Measurements from ENCODE around the gene RNLS.

Gene RNLS

GRCh38 chr10:88249450-88249849 lies 333.7 kb downstream of the RNLS start:
- TF ChIP-seq RARB (CRISPR knock-in tag; IDR thresholded peaks at IDR 0.05) (no peak), OSR1 (CRISPR knock-in tag; IDR thresholded peaks at IDR 0.05) (no peak), PPARA (CRISPR knock-in tag; IDR thresholded peaks at IDR 0.05; ENCODE audit: borderline replicate concordance) (no peak), ZFP30 (CRISPR knock-in tag; IDR thresholded peaks at IDR 0.05) (no peak), TOX (CRISPR knock-in tag; IDR thresholded peaks at IDR 0.05; ENCODE audit: borderline replicate concordance) (no peak), CSRNP3 (CRISPR knock-in tag; IDR thresholded peaks at IDR 0.05) (no peak), BACH2 (CRISPR knock-in tag; IDR thresholded peaks at IDR 0.05; ENCODE audit: borderline replicate concordance) (no peak), TCF4 (CRISPR knock-in tag; IDR thresholded peaks at IDR 0.05; ENCODE audit: borderline replicate concordance) (no peak)

GRCh38 chr10:88246675-88247074 lies 336.4 kb downstream of the RNLS start:
- no peak for ATAC-seq
- TF ChIP-seq GLIS3 (CRISPR knock-in tag; IDR thresholded peaks at IDR 0.05) = no peak
- no peak for TF ChIP-seq PATZ1 (CRISPR knock-in tag; IDR thresholded peaks at IDR 0.05; ENCODE audit: borderline replicate concordance)
- no peak for TF ChIP-seq CREB5 (CRISPR knock-in tag; IDR thresholded peaks at IDR 0.05; ENCODE audit: low read depth)
- TF ChIP-seq ZC3H10 (CRISPR knock-in tag; IDR thresholded peaks at IDR 0.05) = no peak
- TF ChIP-seq OSR1 (CRISPR knock-in tag; IDR thresholded peaks at IDR 0.05) = no peak
- TF ChIP-seq TCF4 (CRISPR knock-in tag; IDR thresholded peaks at IDR 0.05; ENCODE audit: borderline replicate concordance) = no peak
- no peak for TF ChIP-seq TOX (CRISPR knock-in tag; IDR thresholded peaks at IDR 0.05; ENCODE audit: borderline replicate concordance)
- TF ChIP-seq ZFP30 (CRISPR knock-in tag; IDR thresholded peaks at IDR 0.05) = no peak
- TF ChIP-seq PPARA (CRISPR knock-in tag; IDR thresholded peaks at IDR 0.05; ENCODE audit: borderline replicate concordance) = no peak
- TF ChIP-seq CSRNP3 (CRISPR knock-in tag; IDR thresholded peaks at IDR 0.05) = no peak
- TF ChIP-seq BACH2 (CRISPR knock-in tag; IDR thresholded peaks at IDR 0.05; ENCODE audit: borderline replicate concordance) = no peak
- TF ChIP-seq RARB (CRISPR knock-in tag; IDR thresholded peaks at IDR 0.05) = no peak
- TF ChIP-seq ZNF8 (CRISPR knock-in tag; IDR thresholded peaks at IDR 0.05) = no peak

More at GRCh38 chr10:88249450-88249849, 333.7 kb downstream of the RNLS start:
- no peak for ATAC-seq

- no peak for TF ChIP-seq GLIS3 (CRISPR knock-in tag; IDR thresholded peaks at IDR 0.05)
- TF ChIP-seq PPARA (CRISPR knock-in tag; IDR thresholded peaks at IDR 0.05; ENCODE audit: borderline replicate concordance) = no peak
- TF ChIP-seq TCF4 (CRISPR knock-in tag; IDR thresholded peaks at IDR 0.05; ENCODE audit: borderline replicate concordance) = no peak
- TF ChIP-seq ZNF70 (CRISPR knock-in tag; IDR thresholded peaks at IDR 0.05) = no peak
- TF ChIP-seq CSDC2 (CRISPR knock-in tag; IDR thresholded peaks at IDR 0.05) = no peak
- no peak for TF ChIP-seq ZC3H10 (CRISPR knock-in tag; IDR thresholded peaks at IDR 0.05)
- no peak for TF ChIP-seq PATZ1 (CRISPR knock-in tag; IDR thresholded peaks at IDR 0.05; ENCODE audit: borderline replicate concordance)
- no peak for TF ChIP-seq RARB (CRISPR knock-in tag; IDR thresholded peaks at IDR 0.05)
- no peak for TF ChIP-seq TOX (CRISPR knock-in tag; IDR thresholded peaks at IDR 0.05; ENCODE audit: borderline replicate concordance)
- no peak for TF ChIP-seq POU6F1 (CRISPR knock-in tag; IDR thresholded peaks at IDR 0.05; ENCODE audit: borderline replicate concordance, low read depth)
- TF ChIP-seq ZNF8 (CRISPR knock-in tag; IDR thresholded peaks at IDR 0.05) = no peak
- TF ChIP-seq TSHZ2 (CRISPR knock-in tag; IDR thresholded peaks at IDR 0.05) = no peak
- TF ChIP-seq ZNF565 (CRISPR knock-in tag; conservative IDR thresholded peaks at IDR 0.05; ENCODE audit: low read depth) = no peak
- TF ChIP-seq ESRRG (CRISPR knock-in tag; IDR thresholded peaks at IDR 0.05) = no peak
- TF ChIP-seq ZFP3 (CRISPR knock-in tag; IDR thresholded peaks at IDR 0.05) = no peak
- no peak for TF ChIP-seq OSR1 (CRISPR knock-in tag; IDR thresholded peaks at IDR 0.05)
- no peak for TF ChIP-seq ZFP30 (CRISPR knock-in tag; IDR thresholded peaks at IDR 0.05)
Measured at GRCh38 chr10:88245974-88246511, 337.1 kb downstream of the RNLS start.

More at GRCh38 chr10:88245974-88246511, 337.1 kb downstream of the RNLS start:
- no peak for ATAC-seq

All from SK-N-SH treated with all-trans-retinoic acid at 6 μM for 48 hours (cell line).